ENCODE results near the gene CFAP99. TPM values are rescaled to one million over a fixed set of nuclear protein-coding genes. Genes with fewer than 3 reads are reported as not detected.

Gene CFAP99
- total RNA-seq, 2 donors from 2014 or later = 0.32 to 0.49 TPM

GRCh38 chr4:2394528-2394927 is 24.2 kb upstream of the CFAP99 start:
- no peak overlapping the region for H3K27ac ChIP-seq
- no peak overlapping the region for H3K9ac ChIP-seq (ENCODE audit: low read depth in 2 of 2, low read length in 2 of 2)
- no peaks in the 10 kb centered on the region for H3K36me3 ChIP-seq
- no peaks in the 10 kb centered on the region for H3K9me3 ChIP-seq
- DNase-seq = no peak
- no peaks in the 10 kb centered on the region for H3K4me1 ChIP-seq
- TF ChIP-seq CTCF (IDR thresholded peaks at IDR 0.05) = no peak
- no peaks in the 10 kb centered on the region for H3K27me3 ChIP-seq
- H3K4me3 ChIP-seq = no peak overlapping the region
- intact Hi-C loops (cut with DNase I) = no loop called here

GRCh38 chr4:2395038-2395437 is 23.7 kb upstream of the CFAP99 start:
- H3K4me1 ChIP-seq = no peaks in the 10 kb centered on the region
- H3K27me3 ChIP-seq = no peaks in the 10 kb centered on the region
- H3K9ac ChIP-seq (ENCODE audit: low read depth in 2 of 2, low read length in 2 of 2) = no peak overlapping the region
- H3K36me3 ChIP-seq = no peaks in the 10 kb centered on the region
- no peak for TF ChIP-seq CTCF (IDR thresholded peaks at IDR 0.05)
- no peak overlapping the region for H3K27ac ChIP-seq
- H3K9me3 ChIP-seq = no peaks in the 10 kb centered on the region
- no peak for DNase-seq
- intact Hi-C loops (cut with DNase I) = no loop called here
- H3K4me3 ChIP-seq = no peak overlapping the region

GRCh38 chr4:2395584-2395983 is 23.2 kb upstream of the CFAP99 start:
- Histone ChIP-seq H3K36me3 (no peaks in the 10 kb centered on the region), H3K9me3 (no peaks in the 10 kb centered on the region), H3K27me3 (no peaks in the 10 kb centered on the region), H3K4me1 (no peaks in the 10 kb centered on the region), H3K4me3 (no peak overlapping the region), H3K27ac (no peak overlapping the region), H3K9ac (ENCODE audit: low read depth in 2 of 2, low read length in 2 of 2) (no peak overlapping the region)
- TF ChIP-seq CTCF (IDR thresholded peaks at IDR 0.05) = no peak
- DNase-seq = no peak
- intact Hi-C loops (cut with DNase I) = no loop called here

GRCh38 chr4:2396781-2397368 is 21.9 kb upstream of the CFAP99 start:
- DNase-seq = no peak
- intact Hi-C loops (cut with DNase I) = no loop called here
- H3K27ac ChIP-seq = no peak overlapping the region
- peaks cover 3% of the 10 kb centered on the region for H3K4me1 ChIP-seq
- peak; percentile 22 for TF ChIP-seq CTCF (IDR thresholded peaks at IDR 0.05)
- H3K27me3 ChIP-seq = no peaks in the 10 kb centered on the region
- H3K9me3 ChIP-seq = no peaks in the 10 kb centered on the region
- no peak overlapping the region for H3K4me3 ChIP-seq
- no peaks in the 10 kb centered on the region for H3K36me3 ChIP-seq
- no peak overlapping the region for H3K9ac ChIP-seq (ENCODE audit: low read depth in 2 of 2, low read length in 2 of 2)

GRCh38 chr4:2397596-2398379 is 21.0 kb upstream of the CFAP99 start:
- intact Hi-C loops (cut with DNase I) = no loop called here
- H3K9ac ChIP-seq (ENCODE audit: low read depth in 2 of 2, low read length in 2 of 2) = no peak overlapping the region
- no peak for DNase-seq
- no peak overlapping the region for H3K27ac ChIP-seq
- H3K9me3 ChIP-seq = no peaks in the 10 kb centered on the region
- H3K27me3 ChIP-seq = no peaks in the 10 kb centered on the region
- H3K4me3 ChIP-seq = no peak overlapping the region
- no peaks in the 10 kb centered on the region for H3K36me3 ChIP-seq
- no peak for TF ChIP-seq CTCF (IDR thresholded peaks at IDR 0.05)
- H3K4me1 ChIP-seq = peaks cover 5% of the 10 kb centered on the region

Data from colonic mucosa (tissue), 4 donors.